Neural progenitor cell (in vitro differentiated cells): Measurements from ENCODE around the gene MDM4. TPM values are rescaled to one million over a fixed set of nuclear protein-coding genes. Genes with fewer than 3 reads are reported as not detected.

Experiments
- DNase-seq: peaks from one replicate; pipeline ENCODE4 v3.0.0-alpha.2; 2016; ENCODE audit warnings: low spot score
- H2AFZ ChIP-seq: fragments of 200-600 bp; sonication (generic); replicated peaks from 2 replicates; pipeline ENCODE4 v1.6.1; 2016; ENCODE audit warnings: antibody characterized with exemption
- H3F3A ChIP-seq: fragments of 200-600 bp; sonication (generic); 2 replicates; pipeline ENCODE4 v1.6.1; 2016; ENCODE audit warnings: antibody characterized with exemption, low read depth
- H3K27ac ChIP-seq: fragments of 200-600 bp; sonication (generic); 2 replicates; pipeline ENCODE4 v1.5.1; 2016; ENCODE audit warnings: mild to moderate bottlenecking
- H3K27me3 ChIP-seq: fragments of 200-600 bp; sonication (generic); 2 replicates; pipeline ENCODE4 v1.6.1; 2016; ENCODE audit warnings: mild to moderate bottlenecking, moderate library complexity
- H3K36me3 ChIP-seq: fragments of 200-600 bp; sonication (generic); 2 replicates; pipeline ENCODE4 v1.5.1; 2016
- H3K4me1 ChIP-seq: fragments of 200-600 bp; sonication (generic); 2 replicates; pipeline ENCODE4 v1.6.1; 2016; ENCODE audit warnings: mixed run types
- H3K4me2 ChIP-seq: fragments of 200-600 bp; sonication (generic); 2 replicates; pipeline ENCODE4 v1.6.1; 2016
- H3K4me3 ChIP-seq: fragments of 200-600 bp; sonication (generic); 2 replicates; pipeline ENCODE4 v1.5.1; 2016
- H3K79me2 ChIP-seq: fragments of 200-600 bp; sonication (generic); 2 replicates; pipeline ENCODE4 v1.6.1; 2016; ENCODE audit warnings: low read depth
- H3K9ac ChIP-seq: fragments of 200-600 bp; sonication (generic); 2 replicates; pipeline ENCODE4 v1.6.1; 2016
- H3K9me3 ChIP-seq: fragments of 200-600 bp; sonication (generic); 2 replicates; pipeline ENCODE4 v1.5.1; 2016; ENCODE audit warnings: low read depth
- H4K20me1 ChIP-seq: fragments of 200-600 bp; sonication (generic); 2 replicates; pipeline ENCODE4 v1.6.1; 2016; ENCODE audit warnings: low read depth
- H3K27ac Mint-ChIP-seq: 3 replicates; pipeline ENCODE4 v1.8.0; 2021; ENCODE audit warnings: mixed read lengths
- H3K27me3 Mint-ChIP-seq: 2 replicates; pipeline ENCODE4 v1.8.0; 2022; ENCODE audit warnings: low read depth, mild to moderate bottlenecking, inconsistent platforms, moderate library complexity, mixed read lengths; ENCODE audit not compliant: insufficient read depth
- H3K36me3 Mint-ChIP-seq: 3 replicates; pipeline ENCODE4 v1.8.0; 2021; ENCODE audit warnings: mixed read lengths
- H3K4me1 Mint-ChIP-seq: 3 replicates; pipeline ENCODE4 v1.8.0; 2021; ENCODE audit warnings: mixed read lengths
- H3K4me3 Mint-ChIP-seq: 3 replicates; pipeline ENCODE4 v1.8.0; 2021; ENCODE audit warnings: mild to moderate bottlenecking, moderate library complexity, mixed read lengths
- H3K9me3 Mint-ChIP-seq: 3 replicates; pipeline ENCODE4 v1.8.0; 2020; ENCODE audit warnings: mixed read lengths
- CTCF ChIP-seq: fragments of 200-600 bp; sonication (generic); IDR thresholded peaks from 2 replicates; pipeline ENCODE4 v1.5.1; 2017; ENCODE audit warnings: antibody characterized with exemption, mild to moderate bottlenecking
- EZH2 ChIP-seq: fragments of 200-600 bp; sonication (generic); IDR thresholded peaks from 2 replicates; pipeline ENCODE4 v1.6.1; 2017; ENCODE audit warnings: antibody characterized with exemption, mild to moderate bottlenecking, moderate library complexity
- EZH2phosphoT487 ChIP-seq: fragments of 200-600 bp; sonication (generic); IDR thresholded peaks from 2 replicates; pipeline ENCODE4 v1.6.1; 2017; ENCODE audit warnings: antibody characterized with exemption
- total RNA-seq: library from RNA; depleted of rRNA; stranded (reverse); fragments of >200 nt; gene quantifications from 2 replicates; pipeline ENCODE4 v1.2.3, GENCODE V29; 2015; ENCODE audit warnings: low replicate concordance

The MDM4 gene
- total RNA-seq, 1 donor from 2014 or later = 72.9 TPM

GRCh38 chr1:204545881-204546280, 29.7 kb downstream of the MDM4 start:
- H3K9me3 Mint-ChIP-seq = no peaks in the 10 kb centered on the region
- peaks cover 56% of the 10 kb centered on the region for H3K36me3 Mint-ChIP-seq
- H3K27ac ChIP-seq = no peak overlapping the region
- no peak overlapping the region for H2AFZ ChIP-seq
- no peak overlapping the region for H3K4me3 ChIP-seq
- no peaks in the 10 kb centered on the region for H3K4me1 Mint-ChIP-seq
- peaks cover 8% of the 10 kb centered on the region for H3F3A ChIP-seq
- H3K27ac Mint-ChIP-seq = no peak overlapping the region
- no peak overlapping the region for H3K9ac ChIP-seq
- no peak overlapping the region for H3K4me3 Mint-ChIP-seq
- H3K4me2 ChIP-seq = no peak overlapping the region
- no peaks in the 10 kb centered on the region for H3K4me1 ChIP-seq
- no peak for DNase-seq
- H3K27me3 Mint-ChIP-seq = no peaks in the 10 kb centered on the region
- peaks cover 10% of the 10 kb centered on the region for H4K20me1 ChIP-seq
- H3K9me3 ChIP-seq = no peaks in the 10 kb centered on the region
- H3K79me2 ChIP-seq = no peaks in the 10 kb centered on the region
- no peaks in the 10 kb centered on the region for H3K27me3 ChIP-seq
- TF ChIP-seq EZH2 (no peak), CTCF (no peak), EZH2phosphoT487 (no peak)
- peaks cover 12% of the 10 kb centered on the region for H3K36me3 ChIP-seq

GRCh38 chr1:204548265-204548664, 32.1 kb downstream of the MDM4 start:
- Mint-ChIP-seq H3K4me1 (no peaks in the 10 kb centered on the region), H3K4me3 (no peak overlapping the region), H3K27ac (no peak overlapping the region), H3K9me3 (no peaks in the 10 kb centered on the region), H3K36me3 (peaks cover 54% of the 10 kb centered on the region), H3K27me3 (no peaks in the 10 kb centered on the region)
- Histone ChIP-seq H3K27ac (no peak overlapping the region), H3K4me3 (no peak overlapping the region), H4K20me1 (no peaks in the 10 kb centered on the region), H3F3A (peaks cover 3% of the 10 kb centered on the region), H3K27me3 (no peaks in the 10 kb centered on the region), H3K79me2 (no peaks in the 10 kb centered on the region), H2AFZ (no peak overlapping the region), H3K9ac (no peak overlapping the region), H3K4me2 (no peak overlapping the region), H3K4me1 (no peaks in the 10 kb centered on the region), H3K9me3 (no peaks in the 10 kb centered on the region), H3K36me3 (peaks cover 12% of the 10 kb centered on the region)
- no peak for DNase-seq
- TF ChIP-seq EZH2 = no peak
- TF ChIP-seq EZH2phosphoT487 = no peak
- no peak for TF ChIP-seq CTCF

- Histone ChIP-seq H3K9ac (no peak overlapping the region), H3K27me3 (no peaks in the 10 kb centered on the region), H3F3A (peaks cover 1% of the 10 kb centered on the region), H3K4me1 (no peaks in the 10 kb centered on the region), H3K27ac (no peak overlapping the region), H3K79me2 (no peaks in the 10 kb centered on the region), H3K4me3 (no peak overlapping the region), H3K9me3 (no peaks in the 10 kb centered on the region), H3K4me2 (no peak overlapping the region), H2AFZ (no peak overlapping the region), H3K36me3 (peaks cover 8% of the 10 kb centered on the region), H4K20me1 (peaks cover 2% of the 10 kb centered on the region)
- Mint-ChIP-seq H3K4me1 (no peaks in the 10 kb centered on the region), H3K27me3 (no peaks in the 10 kb centered on the region), H3K9me3 (no peaks in the 10 kb centered on the region), H3K27ac (no peak overlapping the region), H3K4me3 (no peak overlapping the region), H3K36me3 (peaks cover 51% of the 10 kb centered on the region)
- TF ChIP-seq EZH2 (no peak), CTCF (no peak), EZH2phosphoT487 (no peak)
- no peak for DNase-seq
Observed at GRCh38 chr1:204549313-204549712, 33.1 kb downstream of the MDM4 start.
